Measurements from ENCODE around the gene DNAH9.

GRCh38 chr17:11561281-11561680 lies 37.0 kb upstream of the DNAH9 start:
- TF ChIP-seq, protein P1, sequence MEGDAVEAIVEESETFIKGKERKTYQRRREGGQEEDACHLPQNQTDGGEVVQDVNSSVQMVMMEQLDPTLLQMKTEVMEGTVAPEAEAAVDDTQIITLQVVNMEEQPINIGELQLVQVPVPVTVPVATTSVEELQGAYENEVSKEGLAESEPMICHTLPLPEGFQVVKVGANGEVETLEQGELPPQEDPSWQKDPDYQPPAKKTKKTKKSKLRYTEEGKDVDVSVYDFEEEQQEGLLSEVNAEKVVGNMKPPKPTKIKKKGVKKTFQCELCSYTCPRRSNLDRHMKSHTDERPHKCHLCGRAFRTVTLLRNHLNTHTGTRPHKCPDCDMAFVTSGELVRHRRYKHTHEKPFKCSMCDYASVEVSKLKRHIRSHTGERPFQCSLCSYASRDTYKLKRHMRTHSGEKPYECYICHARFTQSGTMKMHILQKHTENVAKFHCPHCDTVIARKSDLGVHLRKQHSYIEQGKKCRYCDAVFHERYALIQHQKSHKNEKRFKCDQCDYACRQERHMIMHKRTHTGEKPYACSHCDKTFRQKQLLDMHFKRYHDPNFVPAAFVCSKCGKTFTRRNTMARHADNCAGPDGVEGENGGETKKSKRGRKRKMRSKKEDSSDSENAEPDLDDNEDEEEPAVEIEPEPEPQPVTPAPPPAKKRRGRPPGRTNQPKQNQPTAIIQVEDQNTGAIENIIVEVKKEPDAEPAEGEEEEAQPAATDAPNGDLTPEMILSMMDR (IDR thresholded peaks at IDR 0.05 in 4 of 5, conservative IDR thresholded peaks at IDR 0.05 in 1 of 5): no peak
- no peak for TF ChIP-seq POLR2A (IDR thresholded peaks at IDR 0.05)

All from gastrocnemius medialis (tissue), 4 donors.